HG03378 (cell line): Measurements from ENCODE around the gene ERVFRD-1.

Experiments used
- ATAC-seq: cut with Tn5 transposase; IDR thresholded peaks from one replicate; pipeline ENCODE4 v1.9.1; 2021; ENCODE audit warnings: mild to moderate bottlenecking, moderate library complexity; ENCODE audit not compliant: unreplicated experiment

The ERVFRD-1 gene, protein sequence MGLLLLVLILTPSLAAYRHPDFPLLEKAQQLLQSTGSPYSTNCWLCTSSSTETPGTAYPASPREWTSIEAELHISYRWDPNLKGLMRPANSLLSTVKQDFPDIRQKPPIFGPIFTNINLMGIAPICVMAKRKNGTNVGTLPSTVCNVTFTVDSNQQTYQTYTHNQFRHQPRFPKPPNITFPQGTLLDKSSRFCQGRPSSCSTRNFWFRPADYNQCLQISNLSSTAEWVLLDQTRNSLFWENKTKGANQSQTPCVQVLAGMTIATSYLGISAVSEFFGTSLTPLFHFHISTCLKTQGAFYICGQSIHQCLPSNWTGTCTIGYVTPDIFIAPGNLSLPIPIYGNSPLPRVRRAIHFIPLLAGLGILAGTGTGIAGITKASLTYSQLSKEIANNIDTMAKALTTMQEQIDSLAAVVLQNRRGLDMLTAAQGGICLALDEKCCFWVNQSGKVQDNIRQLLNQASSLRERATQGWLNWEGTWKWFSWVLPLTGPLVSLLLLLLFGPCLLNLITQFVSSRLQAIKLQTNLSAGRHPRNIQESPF

GRCh38 chr6:11110921-11111768 is at the start of gene ERVFRD-1:
ERVFRD-1 (minus strand) TSS chr6:11111725; CDS start chr6:11105310, 6,415 bp downstream.
- no peak for ATAC-seq

- no peak for ATAC-seq
Measured at GRCh38 chr6:11160199-11160598, 48.7 kb upstream of the ERVFRD-1 start.

DNA sequence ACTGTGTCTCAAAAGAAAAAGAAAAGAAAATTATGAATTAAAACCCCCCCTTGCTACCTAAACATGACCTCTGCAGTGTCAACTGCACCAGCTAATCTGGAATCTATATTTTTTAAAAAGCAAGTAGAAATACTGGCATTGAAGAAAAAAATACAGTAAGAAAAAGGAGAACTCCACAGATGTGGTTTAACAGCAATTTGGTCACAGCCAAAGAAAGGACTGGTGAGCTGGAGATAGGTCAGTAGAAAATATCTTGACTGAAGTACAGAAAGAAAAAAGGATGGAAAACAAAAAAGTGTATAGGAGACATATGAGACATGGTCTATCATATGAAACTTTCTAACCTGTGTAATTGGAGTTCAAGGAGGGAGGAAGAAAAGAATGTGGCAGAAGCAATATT is 44.1 kb upstream of the ERVFRD-1 start:
- ATAC-seq: no peak

DNA sequence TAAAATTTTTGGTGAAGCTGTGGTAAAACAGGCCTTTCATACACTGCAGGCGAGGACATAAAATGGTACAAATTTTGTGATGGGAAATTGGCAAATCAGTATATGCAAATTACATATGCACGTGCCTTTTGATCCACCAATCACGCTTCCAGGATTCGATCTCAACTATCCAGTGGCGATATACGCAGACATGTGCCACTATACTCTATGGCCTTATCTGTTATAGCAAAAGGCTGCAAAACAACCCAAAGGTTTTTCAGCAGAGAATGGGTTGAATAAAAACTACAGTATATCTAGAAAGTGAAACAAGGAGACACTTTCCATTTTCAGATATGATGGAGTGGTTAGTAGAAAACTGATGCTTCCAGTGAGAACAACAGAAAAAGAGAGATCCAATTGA is 41.9 kb upstream of the ERVFRD-1 start:
- ATAC-seq: no peak

GRCh38 chr6:11152581-11152980 is 41.1 kb upstream of the ERVFRD-1 start:
- ATAC-seq: no peak

- ATAC-seq: no peak
Measured at GRCh38 chr6:11151488-11151887, 40.0 kb upstream of the ERVFRD-1 start.

GRCh38 chr6:11149551-11149950 is 38.0 kb upstream of the ERVFRD-1 start:
- no peak for ATAC-seq

- ATAC-seq: no peak
Measured at GRCh38 chr6:11146117-11146826, 34.7 kb upstream of the ERVFRD-1 start.

GRCh38 chr6:11144393-11144851 is 32.9 kb upstream of the ERVFRD-1 start:
- ATAC-seq: peak; percentile 79

DNA sequence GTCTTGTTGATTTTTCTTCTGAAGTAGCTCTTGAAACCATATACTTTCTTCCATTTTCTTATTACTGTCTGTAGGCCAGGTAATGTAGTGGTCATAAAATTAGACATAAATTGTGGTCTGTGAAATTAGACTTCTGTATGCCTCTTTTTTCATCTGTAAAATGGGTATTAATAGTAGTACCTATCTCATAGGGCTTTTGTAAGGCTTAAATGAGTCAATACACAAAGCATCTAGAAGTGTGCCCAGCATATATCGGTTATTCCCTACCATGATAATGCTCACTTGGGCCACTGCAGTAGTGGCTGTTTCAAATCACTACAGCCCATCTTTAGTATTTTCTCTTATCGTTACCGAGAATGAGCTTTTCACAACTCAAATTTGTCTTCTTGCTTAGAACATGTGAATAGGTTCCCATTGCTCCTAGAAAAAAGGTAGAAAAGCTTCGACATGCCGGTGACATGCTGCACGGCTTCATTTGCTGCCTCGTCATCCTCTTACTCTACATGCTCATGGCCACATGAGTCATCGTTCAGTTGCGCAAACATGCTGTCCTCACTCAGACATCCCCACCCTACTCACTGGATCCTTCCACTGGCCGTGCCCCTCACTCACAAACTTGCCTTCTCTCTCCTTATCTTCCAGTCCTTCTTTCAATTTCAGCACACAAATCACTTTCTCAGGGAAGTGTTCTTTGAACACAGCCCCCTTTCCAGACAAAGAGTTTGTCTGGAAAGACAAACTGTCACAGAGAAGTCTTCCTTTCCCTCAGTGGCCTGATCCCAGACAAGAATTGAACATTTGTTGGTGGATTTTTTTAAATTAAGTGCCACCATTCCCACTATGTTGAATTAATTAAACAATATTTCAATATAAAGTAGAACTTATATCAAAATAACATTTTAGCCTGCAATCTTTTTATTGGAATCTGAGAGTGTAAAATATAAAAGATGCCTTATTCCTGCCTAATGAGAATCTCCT is 32.2 kb upstream of the ERVFRD-1 start:
- ATAC-seq: no peak

DNA sequence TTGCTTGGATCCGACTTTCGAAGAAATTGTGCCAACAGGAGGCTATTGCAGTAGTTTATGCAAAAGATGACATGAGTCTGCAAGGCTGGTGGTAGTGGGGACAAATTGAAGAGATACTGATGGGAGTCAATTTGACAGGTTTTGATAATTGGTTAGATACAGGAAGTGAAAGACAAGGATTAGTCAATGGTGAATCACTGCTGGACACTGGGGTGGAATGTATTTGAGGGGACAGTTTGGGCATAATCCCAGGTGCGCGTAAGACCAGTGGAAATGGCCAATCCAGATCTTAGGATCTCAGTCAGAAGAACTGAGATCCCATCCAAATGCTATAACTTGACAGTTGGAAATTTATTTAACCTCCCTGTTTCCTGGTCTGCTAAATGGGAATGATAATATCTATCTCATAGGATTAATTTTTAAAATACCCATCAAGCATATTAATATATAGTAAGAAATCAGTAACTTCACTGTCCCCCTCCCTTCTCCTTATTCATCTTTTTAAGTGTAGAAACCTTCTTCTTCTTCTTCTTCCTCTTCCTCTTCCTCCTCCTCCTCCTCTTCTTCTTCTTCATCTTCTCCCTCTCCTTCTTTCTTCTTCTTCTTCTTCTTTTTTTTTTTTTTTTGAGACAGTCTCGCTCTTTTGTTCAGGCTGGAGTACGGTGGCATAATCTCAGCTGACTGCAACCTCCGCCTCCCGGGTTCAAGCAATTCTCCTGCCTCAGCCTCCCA is 30.9 kb upstream of the ERVFRD-1 start:
- ATAC-seq: no peak

DNA sequence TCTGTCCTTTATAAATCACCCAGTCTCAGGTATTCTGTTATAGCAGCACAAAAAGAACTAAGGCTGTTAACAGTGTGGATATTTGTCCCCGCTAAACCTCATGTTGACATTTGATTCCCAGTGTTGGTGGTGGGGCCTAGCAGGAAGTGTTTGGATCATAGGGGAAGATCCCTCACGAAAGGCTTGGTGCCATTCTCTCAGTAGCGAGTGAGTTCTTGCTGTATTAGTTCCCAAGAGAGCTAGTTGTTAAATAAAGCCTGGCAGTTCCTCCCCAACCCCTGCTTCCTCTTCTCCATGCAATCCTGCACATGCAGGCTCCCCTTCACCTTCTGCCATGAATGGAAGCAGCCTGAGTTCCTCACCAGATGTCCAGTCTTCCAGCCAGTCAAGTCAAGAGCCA is 29.8 kb upstream of the ERVFRD-1 start:
- no peak for ATAC-seq

DNA sequence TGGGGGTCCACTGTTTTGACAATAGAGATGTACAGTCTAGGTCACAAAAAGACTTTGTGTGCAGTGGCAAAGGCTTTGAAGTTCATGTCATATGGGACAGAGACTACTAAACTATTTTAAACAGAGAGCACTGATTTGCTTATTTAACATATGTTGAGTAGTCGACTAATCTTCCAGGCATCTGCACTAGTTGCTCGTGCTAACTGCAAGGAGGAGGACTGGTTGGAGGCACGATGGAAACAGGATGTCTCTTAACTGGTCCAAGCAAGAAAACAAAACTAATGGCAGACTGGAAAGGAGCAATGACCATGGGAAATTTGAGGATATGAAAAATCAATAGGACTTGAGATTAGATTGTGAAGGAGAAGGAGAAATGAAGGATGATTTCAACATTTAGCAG is 28.5 kb upstream of the ERVFRD-1 start:
- no peak for ATAC-seq

DNA sequence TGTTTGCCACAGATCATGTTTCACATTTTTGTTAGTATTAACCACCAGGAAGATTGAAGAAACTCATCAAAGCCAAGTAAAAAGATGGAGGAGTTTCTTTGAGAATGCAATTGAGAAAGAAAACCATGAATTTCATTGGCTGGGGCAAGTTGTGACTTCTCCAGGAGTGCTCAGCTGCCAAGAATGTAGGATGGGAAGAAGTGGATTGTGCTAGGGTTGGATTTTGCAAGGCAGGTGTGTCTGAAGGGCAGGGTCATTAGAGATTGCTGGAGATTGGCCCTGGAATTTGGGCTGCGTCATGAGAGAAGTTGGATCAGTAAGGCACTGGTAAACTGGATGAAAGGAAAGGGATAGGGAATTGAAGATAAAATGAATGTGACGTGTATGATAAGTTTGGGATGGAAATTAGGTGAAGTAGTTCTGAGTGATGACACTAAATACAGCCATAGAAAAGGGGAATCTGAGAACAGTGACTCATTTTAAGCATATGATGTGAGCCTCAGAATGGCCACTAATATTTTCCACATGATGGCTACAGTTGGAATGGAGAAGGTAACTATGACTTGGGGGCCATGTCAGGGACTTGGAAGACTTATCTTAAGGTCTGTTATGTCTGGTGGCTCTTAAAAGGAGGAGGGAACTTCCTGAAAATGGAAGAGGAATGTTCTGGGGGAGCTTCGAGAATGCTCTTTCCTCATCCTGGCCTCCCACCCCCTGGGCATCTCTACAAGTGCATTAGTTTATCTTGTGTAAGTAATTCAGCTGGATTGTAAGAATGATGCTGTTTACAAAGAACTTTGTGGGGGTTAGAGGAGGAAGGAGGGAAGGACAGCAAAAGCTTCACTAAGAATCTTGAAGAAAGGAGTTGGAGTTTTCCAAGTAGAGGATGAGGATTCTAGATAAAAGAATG is 27.8 kb upstream of the ERVFRD-1 start:
- peak; percentile 75 for ATAC-seq

- ATAC-seq: no peak
Measured at GRCh38 chr6:11136809-11137208, 25.3 kb upstream of the ERVFRD-1 start.

- no peak for ATAC-seq
Measured at GRCh38 chr6:11133281-11133680, 21.8 kb upstream of the ERVFRD-1 start.

- no peak for ATAC-seq
Measured at GRCh38 chr6:11132194-11132888, 20.8 kb upstream of the ERVFRD-1 start.
